DMS 273 (cell line): ENCODE measurements around the gene TMF1.

Source experiments
- DNase-seq: peaks from one replicate; lab custom pipeline; 2025; ENCODE audit not compliant: unreplicated experiment; lab: John Stamatoyannopoulos, UW

The TMF1 gene

DNA sequence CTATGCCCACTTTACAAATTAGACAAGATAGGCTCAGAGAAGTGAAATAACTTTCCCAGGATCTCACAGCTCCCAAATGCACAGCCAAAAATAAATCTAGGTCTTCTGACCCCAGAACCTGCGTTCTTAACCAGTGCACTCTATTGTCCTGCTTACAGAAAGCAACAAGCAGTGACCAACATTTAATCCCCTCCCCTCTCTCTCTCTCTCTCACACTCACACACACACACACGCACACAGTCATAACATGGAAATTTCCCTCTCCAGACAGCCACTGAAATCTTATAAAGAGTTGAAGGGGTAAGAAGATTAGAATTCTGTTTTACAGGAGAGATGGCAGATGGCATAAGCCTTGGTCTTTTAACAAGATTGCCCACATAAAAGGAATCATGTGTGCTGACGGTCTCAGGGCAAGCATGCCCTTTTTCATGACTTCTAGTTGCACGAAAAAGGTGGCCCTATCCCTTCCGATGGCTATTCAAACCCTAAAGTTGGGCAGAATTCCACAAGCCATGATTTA is 68.1 kb downstream of the TMF1 start:
- no peak for DNase-seq

DNA sequence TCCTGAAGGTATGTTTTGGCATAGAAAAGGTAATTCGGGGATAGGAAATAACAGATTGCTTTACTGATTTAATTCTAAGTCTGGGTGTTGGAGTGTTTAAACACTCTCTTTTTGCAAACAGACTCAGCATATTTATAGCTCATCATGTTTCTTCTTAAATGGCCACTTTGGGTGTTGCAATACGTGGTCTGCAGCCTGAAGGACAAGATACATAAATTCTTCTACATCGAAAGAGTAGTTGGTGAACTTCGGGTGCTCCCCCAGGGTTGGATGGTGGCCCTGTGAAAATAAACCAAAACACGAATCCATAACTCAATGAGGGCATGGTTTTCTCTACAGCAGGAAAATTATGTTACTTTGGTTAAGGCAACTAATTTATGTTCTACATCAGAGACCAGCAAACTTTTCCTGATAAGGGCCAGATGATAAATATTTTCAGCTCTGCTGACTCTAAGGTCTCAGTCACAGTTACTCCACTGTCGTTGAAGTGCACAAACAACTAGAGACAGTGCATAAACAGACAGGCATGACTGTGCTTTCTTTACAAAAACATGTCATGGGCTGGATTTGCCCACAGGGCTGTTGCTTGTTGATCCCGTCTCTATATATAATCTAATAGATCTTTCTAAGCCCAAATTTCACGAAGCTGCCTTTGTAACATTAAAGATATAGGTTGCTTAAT is 74.5 kb downstream of the TMF1 start:
- DNase-seq, result no peak

DNA sequence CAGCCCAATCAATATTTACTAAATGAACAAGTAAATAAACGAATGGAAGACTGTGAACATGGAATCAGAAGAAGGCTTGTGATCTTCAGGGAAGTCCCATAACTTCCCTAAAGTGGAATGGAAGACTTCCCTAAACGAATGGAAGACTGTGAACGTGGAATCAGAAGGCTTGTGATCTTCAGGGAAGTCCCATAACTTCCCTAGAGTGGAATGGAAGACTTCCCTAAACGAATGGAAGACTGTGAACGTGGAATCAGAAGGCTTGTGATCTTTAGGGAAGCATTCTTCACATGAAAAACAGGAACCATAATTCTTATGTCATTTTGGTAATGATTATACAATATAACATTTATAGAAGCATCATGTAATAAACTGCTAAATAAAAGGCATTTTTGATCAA is 77.4 kb downstream of the TMF1 start:
- no peak for DNase-seq

DNA sequence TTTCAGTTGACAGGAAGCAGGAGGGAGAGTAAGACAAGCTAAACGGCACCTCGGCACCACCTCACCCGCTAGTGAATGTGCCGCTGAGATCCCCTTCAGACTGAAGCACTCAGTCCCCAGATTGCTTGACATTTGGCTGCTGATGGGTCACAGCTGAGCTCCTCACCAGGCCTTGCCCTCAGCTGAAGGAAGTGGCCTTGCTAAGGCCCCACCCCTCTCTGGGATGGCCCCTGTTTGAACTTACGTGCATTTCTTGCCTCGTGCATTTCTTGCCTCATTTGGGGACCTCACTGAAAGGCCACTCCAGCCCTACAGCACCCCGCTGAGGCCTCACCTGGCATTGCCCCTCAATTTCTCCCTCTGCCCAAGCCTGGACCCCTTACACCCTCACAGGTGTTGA is 78.5 kb downstream of the TMF1 start:
- no peak for DNase-seq

DNA sequence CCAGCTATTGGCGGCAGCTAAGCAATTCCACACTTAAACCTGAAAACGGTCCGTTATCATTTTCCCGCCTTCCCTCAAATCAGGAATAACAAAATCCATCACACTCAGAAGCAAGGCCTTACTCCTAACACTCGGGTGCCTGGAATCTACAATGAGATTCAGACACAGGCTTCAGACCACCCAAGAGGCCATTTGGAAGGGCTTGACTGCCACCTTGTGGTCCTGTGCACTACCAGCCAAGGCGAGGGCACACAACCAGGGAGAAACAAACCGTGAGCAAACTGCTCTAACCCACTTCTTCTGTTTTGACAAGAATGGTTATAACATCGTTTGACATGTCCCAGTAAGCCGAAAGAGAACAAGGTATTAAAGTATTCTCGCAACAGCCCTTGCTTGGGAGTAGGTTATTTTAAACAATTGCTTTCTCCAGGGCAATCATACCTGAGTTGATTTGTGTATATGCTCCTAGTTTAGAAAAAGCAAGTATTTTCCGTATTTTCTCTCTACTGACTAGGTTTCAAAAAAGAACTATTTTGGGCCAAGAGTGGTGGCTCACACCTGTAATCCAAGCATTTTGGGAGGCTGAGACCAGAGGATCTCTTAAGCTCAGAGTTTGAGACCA is 79.7 kb downstream of the TMF1 start:
- DNase-seq, result peak; percentile 85
